Measurements from ENCODE around the gene DIRAS1. TPM values are rescaled to one million over a fixed set of nuclear protein-coding genes. Genes with fewer than 3 reads are reported as not detected.

The DIRAS1 gene
- total and polyA plus RNA-seq, 2 donors = 0.05 to 0.27 TPM

DNA sequence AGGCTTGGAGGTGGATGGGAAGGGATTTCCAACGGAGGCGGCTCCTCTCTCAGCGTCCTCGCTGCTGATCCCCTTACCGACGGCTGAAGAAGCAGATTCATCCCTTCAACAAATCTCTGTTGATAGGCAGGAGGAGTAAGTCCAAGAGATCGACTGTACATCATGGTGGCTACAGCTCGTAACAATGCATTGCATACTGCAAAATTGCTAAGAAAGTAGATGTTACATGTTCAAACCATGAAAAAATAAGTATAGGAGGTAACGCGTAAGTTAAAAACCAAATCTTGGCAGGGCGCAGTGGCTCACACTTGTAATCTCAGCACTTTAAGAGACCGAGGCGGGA lies 19.1 kb upstream of the DIRAS1 start:
- H3K27me3 ChIP-seq (ENCODE audit: control insufficient read depth in 2 of 2, insufficient read depth in 1 of 2, low read length in 1 of 2) = peaks cover 0 to 14% of the 10 kb centered on the region in 2 donors
- H3K9me3 ChIP-seq (ENCODE audit: control insufficient read depth in 2 of 2, insufficient read depth in 1 of 2, low read length in 1 of 2) = peaks cover 0 to 2% of the 10 kb centered on the region in 2 donors
- no peak overlapping the region for H3K27ac ChIP-seq (ENCODE audit: low read depth in 1 of 2, low read length in 1 of 2)
- H3K4me3 ChIP-seq (ENCODE audit: low read length in 2 of 2) = no peak overlapping the region
- WGBS = 45% methylated on average over 13 of the region's 13 CpGs
- peaks cover 18 to 20% of the 10 kb centered on the region in 2 donors for H3K36me3 ChIP-seq (ENCODE audit: control insufficient read depth in 2 of 2, insufficient read depth in 2 of 2, low read length in 1 of 2)
- peak in 1 of 9 donors; percentile 6 for DNase-seq (ENCODE audit: low read depth in 6 of 9, low spot score in 9 of 9)
- peaks cover 6 to 15% of the 10 kb centered on the region in 2 donors for H3K4me1 ChIP-seq (ENCODE audit: control insufficient read depth in 2 of 2, insufficient read depth in 2 of 2, low read length in 2 of 2)

DNA sequence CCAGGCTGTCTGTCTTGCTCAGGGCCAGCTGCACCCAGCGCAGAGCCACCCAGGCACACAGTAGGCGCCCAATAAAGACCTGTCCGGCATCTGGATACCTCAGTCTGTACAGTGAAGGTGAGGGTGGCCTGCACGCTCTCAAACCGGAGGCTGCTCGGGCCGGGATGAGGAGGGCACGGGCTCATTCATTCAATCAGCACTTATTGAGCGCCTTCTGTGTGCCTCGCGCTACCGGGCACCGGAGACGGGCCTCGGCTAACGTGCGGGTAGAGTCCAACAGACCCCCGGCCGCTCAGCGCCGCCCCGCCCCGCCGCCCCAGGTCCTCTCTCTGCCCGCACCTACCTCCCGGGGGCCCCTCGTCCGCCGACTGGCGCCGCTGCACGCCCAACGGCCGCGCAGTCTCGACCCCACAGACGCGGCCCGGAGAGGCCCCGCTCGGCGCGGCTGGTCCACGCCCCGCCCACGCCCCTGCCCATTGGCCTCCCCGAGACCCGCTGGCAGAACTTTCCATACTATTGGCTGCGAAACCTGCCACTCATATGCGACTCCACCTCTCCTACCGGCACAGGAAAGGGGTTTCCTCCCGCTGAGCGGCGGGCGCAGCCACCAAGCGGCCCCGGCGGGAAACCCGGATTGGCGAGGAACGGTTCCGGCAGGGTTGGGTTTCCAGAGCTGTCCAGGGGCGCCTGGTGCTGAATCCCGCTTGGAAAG lies 18.6 kb upstream of the DIRAS1 start, which contains the start of gene SLC39A3:
TSS of gene SLC39A3 (minus strand) at position 416 of the 712 bp plus-strand sequence. CDS start 2,760 bp downstream, outside the sequence.
- Histone ChIP-seq H3K9me3 (ENCODE audit: control insufficient read depth in 2 of 2, insufficient read depth in 1 of 2, low read length in 1 of 2) (peaks cover 0 to 2% of the 10 kb centered on the region in 2 donors), H3K27me3 (ENCODE audit: control insufficient read depth in 2 of 2, insufficient read depth in 1 of 2, low read length in 1 of 2) (peaks cover 0 to 12% of the 10 kb centered on the region in 2 donors), H3K4me3 (ENCODE audit: low read length in 2 of 2) (peak within 1 kb of the TSS; percentile 74 to 90), H3K4me1 (ENCODE audit: control insufficient read depth in 2 of 2, insufficient read depth in 2 of 2, low read length in 2 of 2) (peaks cover 6 to 15% of the 10 kb centered on the region in 2 donors), H3K36me3 (ENCODE audit: control insufficient read depth in 2 of 2, insufficient read depth in 2 of 2, low read length in 1 of 2) (peaks cover 23 to 26% of the 10 kb centered on the region in 2 donors), H3K27ac (ENCODE audit: low read depth in 1 of 2, low read length in 1 of 2) (peak within 1 kb of the TSS; percentile 43 to 66)
- DNase-seq (ENCODE audit: low read depth in 6 of 9, low spot score in 9 of 9) = peak; percentile 90 to 100 (median 98)
- WGBS = under 1% methylated on average over 64 of the region's 64 CpGs

DNA sequence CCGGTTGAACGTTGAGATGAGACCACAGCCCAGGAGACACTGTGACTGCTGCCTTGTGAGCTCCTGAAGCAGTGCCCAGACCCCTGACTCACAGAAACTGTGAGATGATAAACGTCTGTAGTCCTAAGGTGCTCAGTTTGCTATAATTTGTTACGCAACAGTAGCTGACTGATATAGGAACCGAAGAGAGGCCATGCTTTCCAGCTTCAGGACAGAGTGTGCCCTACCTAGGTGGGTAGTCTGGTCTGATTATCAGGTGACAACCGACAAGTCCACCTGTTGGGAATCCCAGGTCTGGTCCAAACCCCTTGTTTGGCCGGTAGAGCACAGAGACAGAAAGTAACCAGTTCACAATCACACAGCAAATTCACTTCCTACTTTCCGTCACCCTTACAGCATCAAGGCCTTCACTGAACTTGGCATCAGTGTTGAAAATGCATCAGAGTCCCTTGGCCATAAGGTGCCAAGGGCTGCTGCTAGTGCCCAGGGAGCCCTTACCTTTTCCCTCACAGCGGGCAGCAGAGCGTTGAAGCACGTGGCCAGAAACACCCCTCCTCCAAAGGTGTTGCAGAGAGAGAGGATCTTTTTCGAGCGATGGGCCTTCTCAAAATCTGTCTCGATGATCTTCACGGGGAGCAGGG lies 15.5 kb upstream of the DIRAS1 start:
- H3K9me3 ChIP-seq (ENCODE audit: control insufficient read depth in 2 of 2, insufficient read depth in 1 of 2, low read length in 1 of 2) = peaks cover 0 to 2% of the 10 kb centered on the region in 2 donors
- H3K27me3 ChIP-seq (ENCODE audit: control insufficient read depth in 2 of 2, insufficient read depth in 1 of 2, low read length in 1 of 2) = peaks cover 0 to under 1% of the 10 kb centered on the region in 2 donors
- H3K4me1 ChIP-seq (ENCODE audit: control insufficient read depth in 2 of 2, insufficient read depth in 2 of 2, low read length in 2 of 2) = peaks cover 6 to 15% of the 10 kb centered on the region in 2 donors
- H3K4me3 ChIP-seq (ENCODE audit: low read length in 2 of 2) = no peak overlapping the region
- peaks cover 43 to 47% of the 10 kb centered on the region in 2 donors for H3K36me3 ChIP-seq (ENCODE audit: control insufficient read depth in 2 of 2, insufficient read depth in 2 of 2, low read length in 1 of 2)
- 97% methylated on average over 15 of the region's 15 CpGs for WGBS
- no peak for DNase-seq (ENCODE audit: low read depth in 6 of 9, low spot score in 9 of 9)
- H3K27ac ChIP-seq (ENCODE audit: low read depth in 1 of 2, low read length in 1 of 2) = no peak overlapping the region

DNA sequence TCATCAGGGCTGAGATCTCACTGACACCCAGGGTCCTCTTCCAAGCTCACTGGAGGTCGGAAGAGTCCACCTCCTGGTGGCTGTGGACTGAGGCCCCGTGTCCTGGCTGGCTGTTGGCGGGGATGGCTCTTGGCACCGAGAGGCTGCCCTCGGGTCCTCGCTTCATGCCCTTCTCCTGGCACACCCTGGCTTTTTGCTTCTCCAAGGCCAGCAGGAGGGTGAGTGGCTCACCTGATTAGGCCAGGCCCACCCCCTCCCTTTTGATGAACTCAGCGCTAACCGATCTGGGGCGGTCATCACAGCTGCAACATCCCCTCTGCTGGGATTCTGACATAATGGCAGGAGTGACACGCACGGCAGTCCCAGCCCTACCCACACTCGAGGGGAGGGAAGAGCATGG lies 14.2 kb upstream of the DIRAS1 start:
- Histone ChIP-seq H3K4me3 (ENCODE audit: low read length in 2 of 2) (no peak overlapping the region), H3K27me3 (ENCODE audit: control insufficient read depth in 2 of 2, insufficient read depth in 1 of 2, low read length in 1 of 2) (no peaks in the 10 kb centered on the region), H3K4me1 (ENCODE audit: control insufficient read depth in 2 of 2, insufficient read depth in 2 of 2, low read length in 2 of 2) (peaks cover 6 to 15% of the 10 kb centered on the region in 2 donors), H3K9me3 (ENCODE audit: control insufficient read depth in 2 of 2, insufficient read depth in 1 of 2, low read length in 1 of 2) (peaks cover 0 to 4% of the 10 kb centered on the region in 2 donors), H3K36me3 (ENCODE audit: control insufficient read depth in 2 of 2, insufficient read depth in 2 of 2, low read length in 1 of 2) (peaks cover 44 to 47% of the 10 kb centered on the region in 2 donors), H3K27ac (ENCODE audit: low read depth in 1 of 2, low read length in 1 of 2) (no peak overlapping the region)
- DNase-seq (ENCODE audit: low read depth in 6 of 9, low spot score in 9 of 9) = no peak
- 98% methylated on average over 12 of the region's 12 CpGs for WGBS

DNA sequence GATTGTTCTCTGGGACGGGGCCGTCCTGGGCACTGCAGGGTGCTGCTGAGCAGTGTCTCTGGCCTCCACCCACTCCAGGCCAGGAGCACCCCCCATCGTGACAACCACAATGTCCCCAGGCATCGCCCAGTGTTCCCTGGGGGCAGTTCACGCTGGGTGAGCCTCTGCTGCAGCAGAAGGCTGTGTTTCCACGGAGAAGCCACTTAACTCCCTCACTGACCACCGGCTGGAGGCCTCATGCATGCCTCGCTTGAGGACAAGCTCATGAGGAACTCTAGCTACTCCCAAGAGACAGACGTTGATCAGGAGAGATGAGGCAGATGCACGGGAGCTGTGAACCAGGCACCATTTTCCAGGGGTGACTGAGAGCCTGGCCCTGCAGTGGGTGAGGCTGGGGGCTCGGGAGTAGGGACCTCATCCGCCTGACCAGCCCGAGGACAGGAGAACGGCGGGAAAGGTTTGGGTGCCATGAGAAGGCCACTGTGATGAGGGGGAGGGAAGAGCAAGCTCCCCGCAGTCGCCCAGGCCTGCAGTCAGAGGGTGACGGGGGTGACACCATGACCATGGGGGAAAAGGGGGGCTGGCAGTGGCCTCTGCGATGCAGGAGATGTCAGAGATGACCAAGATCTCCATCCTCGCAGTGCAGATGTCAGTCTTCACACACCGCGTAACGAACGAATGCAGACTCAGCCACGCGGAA lies 13.6 kb upstream of the DIRAS1 start:
- peaks cover 44 to 47% of the 10 kb centered on the region in 2 donors for H3K36me3 ChIP-seq (ENCODE audit: control insufficient read depth in 2 of 2, insufficient read depth in 2 of 2, low read length in 1 of 2)
- WGBS = 96% methylated on average over 26 of the region's 26 CpGs
- no peak for DNase-seq (ENCODE audit: low read depth in 6 of 9, low spot score in 9 of 9)
- peaks cover 6 to 12% of the 10 kb centered on the region in 2 donors for H3K4me1 ChIP-seq (ENCODE audit: control insufficient read depth in 2 of 2, insufficient read depth in 2 of 2, low read length in 2 of 2)
- H3K9me3 ChIP-seq (ENCODE audit: control insufficient read depth in 2 of 2, insufficient read depth in 1 of 2, low read length in 1 of 2) = peaks cover 0 to 4% of the 10 kb centered on the region in 2 donors
- H3K4me3 ChIP-seq (ENCODE audit: low read length in 2 of 2) = no peak overlapping the region
- no peaks in the 10 kb centered on the region for H3K27me3 ChIP-seq (ENCODE audit: control insufficient read depth in 2 of 2, insufficient read depth in 1 of 2, low read length in 1 of 2)
- no peak overlapping the region for H3K27ac ChIP-seq (ENCODE audit: low read depth in 1 of 2, low read length in 1 of 2)

DNA sequence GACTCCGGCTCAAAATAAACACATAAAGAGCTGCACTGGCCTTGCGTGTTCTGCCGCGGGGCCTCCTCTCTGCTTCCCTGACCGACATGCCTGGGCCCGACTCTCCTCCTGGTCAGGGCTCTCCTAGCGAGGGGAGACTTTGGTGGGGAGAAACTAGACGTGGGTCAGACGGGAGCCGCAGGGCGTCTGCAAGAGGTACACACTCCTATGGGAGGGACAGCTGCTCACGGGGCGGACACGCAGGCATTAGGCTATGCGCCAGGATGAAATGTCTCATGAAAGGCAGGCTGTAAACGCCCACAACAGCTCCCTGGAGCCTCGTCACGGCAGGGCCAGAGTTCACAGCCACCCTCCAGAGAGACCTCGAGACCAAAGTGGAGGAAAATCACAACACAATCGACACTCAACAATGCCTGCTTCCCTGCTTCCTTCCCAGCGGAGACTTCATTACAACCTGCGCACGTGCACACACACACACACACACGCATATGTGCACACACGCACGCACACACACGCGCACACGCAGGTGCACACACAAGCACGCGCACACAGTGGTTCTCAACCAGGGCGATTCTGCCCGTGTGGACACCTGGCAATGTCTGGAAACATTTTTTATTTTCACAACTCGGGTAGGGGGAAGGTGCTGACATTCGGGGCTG lies 12.9 kb upstream of the DIRAS1 start:
- Histone ChIP-seq H3K4me1 (ENCODE audit: control insufficient read depth in 2 of 2, insufficient read depth in 2 of 2, low read length in 2 of 2) (peaks cover 2 to 6% of the 10 kb centered on the region in 2 donors), H3K27ac (ENCODE audit: low read depth in 1 of 2, low read length in 1 of 2) (no peak overlapping the region), H3K4me3 (ENCODE audit: low read length in 2 of 2) (no peak overlapping the region), H3K27me3 (ENCODE audit: control insufficient read depth in 2 of 2, insufficient read depth in 1 of 2, low read length in 1 of 2) (no peaks in the 10 kb centered on the region), H3K36me3 (ENCODE audit: control insufficient read depth in 2 of 2, insufficient read depth in 2 of 2, low read length in 1 of 2) (peaks cover 44 to 47% of the 10 kb centered on the region in 2 donors), H3K9me3 (ENCODE audit: control insufficient read depth in 2 of 2, insufficient read depth in 1 of 2, low read length in 1 of 2) (peaks cover 0 to 4% of the 10 kb centered on the region in 2 donors)
- no peak for DNase-seq (ENCODE audit: low read depth in 6 of 9, low spot score in 9 of 9)
- 95% methylated on average over 35 of the region's 35 CpGs for WGBS

DNA sequence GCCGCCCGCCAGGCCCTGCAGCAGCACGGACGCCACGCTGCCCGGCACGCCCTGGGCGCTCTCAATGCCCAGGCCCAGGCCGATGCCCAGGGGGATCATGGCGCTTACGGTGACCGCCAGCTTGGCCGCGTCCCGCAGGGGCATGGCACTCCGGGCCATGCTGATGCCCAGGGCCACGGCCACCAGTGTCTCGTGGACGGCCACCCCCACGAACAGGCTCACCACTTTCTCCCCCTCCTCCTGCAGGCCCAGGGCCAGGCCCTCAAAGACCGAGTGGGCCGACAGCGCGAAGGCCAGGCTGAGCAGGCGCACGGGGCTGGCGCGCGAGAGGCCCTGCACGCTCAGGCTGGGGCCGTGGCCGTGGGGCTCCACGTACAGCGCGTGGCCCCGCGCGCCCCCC lies 11.7 kb upstream of the DIRAS1 start:
- DNase-seq (ENCODE audit: low read depth in 6 of 9, low spot score in 9 of 9) = no peak
- no peak overlapping the region for H3K4me3 ChIP-seq (ENCODE audit: low read length in 2 of 2)
- H3K27ac ChIP-seq (ENCODE audit: low read depth in 1 of 2, low read length in 1 of 2) = no peak overlapping the region
- peaks cover 44 to 47% of the 10 kb centered on the region in 2 donors for H3K36me3 ChIP-seq (ENCODE audit: control insufficient read depth in 2 of 2, insufficient read depth in 2 of 2, low read length in 1 of 2)
- WGBS = 98% methylated on average over 38 of the region's 38 CpGs
- H3K4me1 ChIP-seq (ENCODE audit: control insufficient read depth in 2 of 2, insufficient read depth in 2 of 2, low read length in 2 of 2) = no peaks in the 10 kb centered on the region
- peaks cover 0 to 4% of the 10 kb centered on the region in 2 donors for H3K9me3 ChIP-seq (ENCODE audit: control insufficient read depth in 2 of 2, insufficient read depth in 1 of 2, low read length in 1 of 2)
- peaks cover under 1 to 9% of the 10 kb centered on the region in 2 donors for H3K27me3 ChIP-seq (ENCODE audit: control insufficient read depth in 2 of 2, insufficient read depth in 1 of 2, low read length in 1 of 2)

DNA sequence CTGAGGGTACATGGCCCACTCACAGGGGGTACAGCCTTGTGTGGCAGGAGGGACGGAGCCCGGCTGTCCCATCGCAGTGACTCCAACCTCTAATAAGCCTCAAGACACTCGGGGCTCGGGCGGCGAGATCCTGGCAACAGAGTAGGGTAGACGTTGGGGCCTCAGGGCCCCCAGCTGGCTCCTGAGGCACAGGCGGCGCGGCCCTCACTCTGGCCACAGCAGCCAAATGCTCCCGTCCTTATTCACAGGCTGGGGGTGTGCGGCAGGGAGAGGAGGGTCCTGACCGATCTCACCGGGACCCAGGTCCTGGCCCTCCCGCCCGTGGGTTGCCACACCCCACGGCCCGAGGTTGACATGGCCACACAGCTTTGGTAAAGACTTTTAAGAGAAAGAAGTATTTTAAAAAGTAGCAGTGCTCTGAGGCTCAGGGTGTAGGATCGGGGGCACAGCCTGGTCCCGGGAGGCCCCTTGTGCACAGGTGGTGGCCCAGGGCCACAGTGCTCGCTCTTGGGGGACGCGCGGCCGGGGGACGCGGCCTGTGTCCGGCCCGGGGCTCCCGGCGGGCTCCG lies 11.1 kb upstream of the DIRAS1 start:
- H3K36me3 ChIP-seq (ENCODE audit: control insufficient read depth in 2 of 2, insufficient read depth in 2 of 2, low read length in 1 of 2) = peaks cover 43 to 47% of the 10 kb centered on the region in 2 donors
- H3K4me3 ChIP-seq (ENCODE audit: low read length in 2 of 2) = no peak overlapping the region
- H3K4me1 ChIP-seq (ENCODE audit: control insufficient read depth in 2 of 2, insufficient read depth in 2 of 2, low read length in 2 of 2) = no peaks in the 10 kb centered on the region
- 98% methylated on average over 33 of the region's 33 CpGs for WGBS
- H3K9me3 ChIP-seq (ENCODE audit: control insufficient read depth in 2 of 2, insufficient read depth in 1 of 2, low read length in 1 of 2) = peaks cover 0 to 4% of the 10 kb centered on the region in 2 donors
- no peak for DNase-seq (ENCODE audit: low read depth in 6 of 9, low spot score in 9 of 9)
- peaks cover 4 to 16% of the 10 kb centered on the region in 2 donors for H3K27me3 ChIP-seq (ENCODE audit: control insufficient read depth in 2 of 2, insufficient read depth in 1 of 2, low read length in 1 of 2)
- no peak overlapping the region for H3K27ac ChIP-seq (ENCODE audit: low read depth in 1 of 2, low read length in 1 of 2)

All from thymus (tissue), 11 donors.